Smooth muscle cell (in vitro differentiated cells): ENCODE measurements around the gene PLEKHA4. TPM values are rescaled to one million over a fixed set of nuclear protein-coding genes. Genes with fewer than 3 reads are reported as not detected.

Experiments
- DNase-seq: peaks from one replicate; lab custom pipeline; 2025; ENCODE audit not compliant: unreplicated experiment; lab: John Stamatoyannopoulos, UW
- H2AFZ ChIP-seq: fragments of 200-600 bp; sonication (generic); 2 replicates; pipeline ENCODE4 v1.6.0; 2016; ENCODE audit warnings: antibody characterized with exemption, low read depth, mild to moderate bottlenecking
- H3F3A ChIP-seq: fragments of 200-600 bp; sonication (generic); 2 replicates; pipeline ENCODE4 v1.6.0; 2017; ENCODE audit warnings: antibody characterized with exemption, low read depth
- H3K27ac ChIP-seq: fragments of 200-600 bp; sonication (generic); 2 replicates; pipeline ENCODE4 v1.5.1; 2016; ENCODE audit warnings: low read depth, mild to moderate bottlenecking
- H3K27me3 ChIP-seq: fragments of 200-600 bp; sonication (generic); 2 replicates; pipeline ENCODE4 v1.6.1; 2016; ENCODE audit warnings: low read depth, mild to moderate bottlenecking
- H3K36me3 ChIP-seq: fragments of 200-600 bp; sonication (generic); 2 replicates; pipeline ENCODE4 v1.5.1; 2016; ENCODE audit warnings: low read depth
- H3K4me1 ChIP-seq: fragments of 200-600 bp; sonication (generic); 2 replicates; pipeline ENCODE4 v1.5.1; 2016; ENCODE audit warnings: low read depth
- H3K4me2 ChIP-seq: fragments of 200-600 bp; sonication (generic); 2 replicates; pipeline ENCODE4 v1.6.0; 2016; ENCODE audit warnings: mild to moderate bottlenecking
- H3K4me3 ChIP-seq: fragments of 200-600 bp; sonication (generic); 2 replicates; pipeline ENCODE4 v1.5.1; 2016; ENCODE audit warnings: mild to moderate bottlenecking
- H3K79me2 ChIP-seq: fragments of 200-600 bp; sonication (generic); 2 replicates; pipeline ENCODE4 v1.6.0; 2016; ENCODE audit warnings: low read depth, mild to moderate bottlenecking
- H3K9ac ChIP-seq: fragments of 200-600 bp; sonication (generic); 2 replicates; pipeline ENCODE4 v1.6.0; 2016; ENCODE audit warnings: low read depth
- H3K9me3 ChIP-seq: fragments of 200-600 bp; sonication (generic); replicated peaks from 2 replicates; pipeline ENCODE4 v1.5.1; 2016; ENCODE audit warnings: low read depth
- H4K20me1 ChIP-seq: fragments of 200-600 bp; sonication (generic); 2 replicates; pipeline ENCODE4 v1.6.0; 2016; ENCODE audit warnings: low read depth
- CTCF ChIP-seq: fragments of 200-600 bp; sonication (generic); IDR thresholded peaks from 2 replicates; pipeline ENCODE4 v1.5.1; 2017; ENCODE audit warnings: borderline replicate concordance, mild to moderate bottlenecking, antibody characterized with exemption; ENCODE audit not compliant: insufficient read depth, poor library complexity, severe bottlenecking
- WGBS: methylation state at CpG from one replicate; pipeline ENCODE4 v1.1.7; 2016; ENCODE audit warnings: low lambda C conversion rate; 5-methylcytosine and 5-hydroxymethylcytosine counted together
- polyA plus RNA-seq: library from polyadenylated mRNA; unstranded; fragments of >200 nt; fragmentation: Nextera tagmentation; extraction: Ambion mirVana; gene quantifications from 2 replicates; pipeline ENCODE4 v1.2.1, GENCODE V29; 2016
- total RNA-seq: library from RNA; depleted of rRNA; stranded (reverse); fragments of >200 nt; gene quantifications from 2 replicates; pipeline ENCODE4 v1.2.3, GENCODE V29; 2014

Gene PLEKHA4
- total and polyA plus RNA-seq, 2 experiments from 2014 or later = 4.4 to 39.2 TPM

DNA sequence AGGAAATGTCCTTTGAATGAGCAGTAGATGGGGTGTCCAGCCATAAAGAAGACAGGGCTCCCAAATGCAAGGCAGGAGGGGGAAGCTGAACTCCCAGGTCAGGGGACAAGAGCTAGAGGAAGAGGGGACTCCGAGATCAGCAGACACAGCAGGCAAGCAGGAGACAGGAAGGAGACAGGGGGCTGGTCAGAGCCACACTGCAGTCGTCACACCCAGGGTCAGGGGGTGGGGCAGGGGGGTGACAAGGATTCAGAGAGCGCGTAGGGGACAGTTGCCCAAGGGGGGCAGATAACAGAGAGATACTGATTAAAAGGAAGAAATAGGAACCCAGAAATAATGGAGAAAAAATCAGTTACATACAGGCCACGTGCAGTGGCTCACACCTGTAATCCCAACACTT lies 35.4 kb downstream of the PLEKHA4 start:
- DNase-seq = no peak
- no peak overlapping the region for H3K27ac ChIP-seq
- H3K79me2 ChIP-seq = no peaks in the 10 kb centered on the region
- 83% methylated on average over 5 of the region's 5 CpGs for WGBS
- no peak overlapping the region for H3K4me2 ChIP-seq
- H3K9me3 ChIP-seq = no peaks in the 10 kb centered on the region
- H4K20me1 ChIP-seq = no peaks in the 10 kb centered on the region
- no peaks in the 10 kb centered on the region for H3K27me3 ChIP-seq
- H3K36me3 ChIP-seq = peaks cover 4% of the 10 kb centered on the region
- no peak overlapping the region for H3K4me3 ChIP-seq
- H3K4me1 ChIP-seq = no peaks in the 10 kb centered on the region
- peaks cover 5% of the 10 kb centered on the region for H3F3A ChIP-seq
- TF ChIP-seq CTCF = no peak
- H2AFZ ChIP-seq = no peak overlapping the region
- H3K9ac ChIP-seq = no peak overlapping the region

GRCh38 chr19:48830965-48831364 lies 37.5 kb downstream of the PLEKHA4 start:
- Histone ChIP-seq H3K9ac (no peak overlapping the region), H3K4me3 (no peak overlapping the region), H2AFZ (no peak overlapping the region), H3F3A (no peaks in the 10 kb centered on the region), H4K20me1 (no peaks in the 10 kb centered on the region), H3K79me2 (no peaks in the 10 kb centered on the region), H3K9me3 (no peaks in the 10 kb centered on the region), H3K4me1 (no peaks in the 10 kb centered on the region), H3K4me2 (no peak overlapping the region), H3K36me3 (peaks cover 4% of the 10 kb centered on the region), H3K27ac (no peak overlapping the region), H3K27me3 (no peaks in the 10 kb centered on the region)
- DNase-seq = no peak
- WGBS = 89% methylated on average over 4 of the region's 4 CpGs
- TF ChIP-seq CTCF = no peak

DNA sequence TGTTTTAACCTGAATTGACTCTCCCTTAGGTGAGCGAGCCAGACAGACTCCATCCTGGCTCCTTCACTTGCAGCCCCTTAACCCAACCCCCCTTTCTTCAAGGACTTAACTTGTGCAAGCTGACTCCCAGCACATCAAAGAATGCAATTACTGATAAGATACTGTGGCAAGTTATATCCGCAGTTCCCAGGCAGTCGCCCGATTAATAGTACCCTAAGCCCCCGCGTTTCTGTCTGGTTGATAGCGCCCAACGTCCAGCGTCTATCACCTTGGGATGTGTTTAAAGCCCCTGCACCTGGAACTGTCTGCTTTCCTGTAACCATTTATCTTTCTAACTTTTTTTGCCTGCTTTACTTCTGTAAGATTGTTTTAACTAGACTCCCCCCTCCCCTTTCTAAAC lies 38.3 kb downstream of the PLEKHA4 start:
- no peaks in the 10 kb centered on the region for H4K20me1 ChIP-seq
- H3K27ac ChIP-seq = no peak overlapping the region
- H2AFZ ChIP-seq = no peak overlapping the region
- no peak for TF ChIP-seq CTCF
- H3K9ac ChIP-seq = no peak overlapping the region
- H3K4me2 ChIP-seq = no peak overlapping the region
- H3K27me3 ChIP-seq = no peaks in the 10 kb centered on the region
- no peak overlapping the region for H3K4me3 ChIP-seq
- no peaks in the 10 kb centered on the region for H3K4me1 ChIP-seq
- no peaks in the 10 kb centered on the region for H3F3A ChIP-seq
- peaks cover 4% of the 10 kb centered on the region for H3K36me3 ChIP-seq
- DNase-seq = no peak
- WGBS = 47% methylated on average over 9 of the region's 9 CpGs
- no peaks in the 10 kb centered on the region for H3K9me3 ChIP-seq
- no peaks in the 10 kb centered on the region for H3K79me2 ChIP-seq

GRCh38 chr19:48826606-48827020 lies 41.8 kb downstream of the PLEKHA4 start:
- Histone ChIP-seq H3K9ac (no peak overlapping the region), H3K4me1 (no peaks in the 10 kb centered on the region), H3K27me3 (no peaks in the 10 kb centered on the region), H2AFZ (no peak overlapping the region), H3K4me2 (no peak overlapping the region), H3K27ac (no peak overlapping the region), H3K9me3 (no peaks in the 10 kb centered on the region), H3F3A (no peaks in the 10 kb centered on the region), H3K4me3 (no peak overlapping the region), H3K79me2 (no peaks in the 10 kb centered on the region), H3K36me3 (no peaks in the 10 kb centered on the region), H4K20me1 (no peaks in the 10 kb centered on the region)
- DNase-seq = no peak
- TF ChIP-seq CTCF = no peak
- 92% methylated on average over 8 of the region's 8 CpGs for WGBS
